Astrocyte of the cerebellum (primary cell): ENCODE measurements around the gene TFB2M.

Experiments
- DNase-seq: peaks from one replicate; pipeline ENCODE4 v3.0.0-alpha.2; 2011; ENCODE audit warnings: low read depth
- H3K4me3 ChIP-seq: 2 replicates; pipeline ENCODE4 v1.5.1; 2011; ENCODE audit warnings: mild to moderate bottlenecking, low read depth, low read length, moderate library complexity
- in situ Hi-C: cut with HindIII; loops from 2 replicates; pipeline ENCODE4 v1.10.0; 2017; ENCODE audit warnings: low sequenced_read_pairs
- TF ChIP-seq, protein P1 (sequence below): IDR thresholded peaks from 2 replicates; pipeline ENCODE4 v1.5.1; 2012; ENCODE audit warnings: low read length, low read depth, moderate library complexity, mild to moderate bottlenecking; ENCODE audit errors: missing control alignments

Gene TFB2M

DNA sequence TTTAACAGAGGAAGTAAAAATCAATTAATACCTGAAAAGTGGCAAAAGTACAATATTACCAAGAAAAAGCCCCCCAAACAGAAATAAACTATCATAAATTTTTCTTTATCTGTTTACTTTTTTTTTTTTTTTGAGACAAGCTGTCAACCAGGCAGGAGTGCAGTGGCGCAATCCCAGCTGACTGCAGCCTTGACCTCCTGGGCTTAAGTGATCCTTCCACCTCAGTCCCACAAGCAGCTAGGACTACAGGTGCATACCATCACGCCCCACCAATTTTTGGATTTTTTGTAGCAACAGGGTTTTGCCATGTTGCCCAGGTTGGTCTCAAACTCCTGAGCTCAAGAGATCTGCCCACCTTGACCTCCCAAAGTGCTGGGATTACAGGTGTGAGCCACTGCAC, 8.0 kb downstream of the TFB2M start:
- in situ Hi-C loops = no loop called here
- H3K4me3 ChIP-seq = no peak overlapping the region
- TF ChIP-seq, protein P1, sequence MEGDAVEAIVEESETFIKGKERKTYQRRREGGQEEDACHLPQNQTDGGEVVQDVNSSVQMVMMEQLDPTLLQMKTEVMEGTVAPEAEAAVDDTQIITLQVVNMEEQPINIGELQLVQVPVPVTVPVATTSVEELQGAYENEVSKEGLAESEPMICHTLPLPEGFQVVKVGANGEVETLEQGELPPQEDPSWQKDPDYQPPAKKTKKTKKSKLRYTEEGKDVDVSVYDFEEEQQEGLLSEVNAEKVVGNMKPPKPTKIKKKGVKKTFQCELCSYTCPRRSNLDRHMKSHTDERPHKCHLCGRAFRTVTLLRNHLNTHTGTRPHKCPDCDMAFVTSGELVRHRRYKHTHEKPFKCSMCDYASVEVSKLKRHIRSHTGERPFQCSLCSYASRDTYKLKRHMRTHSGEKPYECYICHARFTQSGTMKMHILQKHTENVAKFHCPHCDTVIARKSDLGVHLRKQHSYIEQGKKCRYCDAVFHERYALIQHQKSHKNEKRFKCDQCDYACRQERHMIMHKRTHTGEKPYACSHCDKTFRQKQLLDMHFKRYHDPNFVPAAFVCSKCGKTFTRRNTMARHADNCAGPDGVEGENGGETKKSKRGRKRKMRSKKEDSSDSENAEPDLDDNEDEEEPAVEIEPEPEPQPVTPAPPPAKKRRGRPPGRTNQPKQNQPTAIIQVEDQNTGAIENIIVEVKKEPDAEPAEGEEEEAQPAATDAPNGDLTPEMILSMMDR = no peak
- no peak for DNase-seq

DNA sequence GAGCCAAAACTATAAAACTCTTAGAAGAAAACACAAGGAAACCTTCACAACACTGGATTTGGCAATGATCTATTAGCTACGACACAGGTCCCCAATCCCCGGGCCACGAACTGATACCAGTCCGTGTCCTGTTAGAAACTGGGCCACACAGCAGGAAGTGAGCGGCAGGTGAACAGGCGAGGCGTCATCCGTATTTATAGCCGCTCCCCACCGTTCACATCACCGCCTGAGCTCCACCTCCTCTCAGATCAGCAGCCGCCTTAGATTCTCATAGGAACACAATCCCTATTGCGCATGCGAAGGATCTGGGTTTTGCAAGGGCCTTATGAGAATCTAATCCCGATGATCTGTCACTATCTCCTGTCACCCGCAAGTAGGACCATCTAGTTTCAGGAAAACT, 11.9 kb downstream of the TFB2M start:
- TF ChIP-seq, protein P1 = no peak

DNA sequence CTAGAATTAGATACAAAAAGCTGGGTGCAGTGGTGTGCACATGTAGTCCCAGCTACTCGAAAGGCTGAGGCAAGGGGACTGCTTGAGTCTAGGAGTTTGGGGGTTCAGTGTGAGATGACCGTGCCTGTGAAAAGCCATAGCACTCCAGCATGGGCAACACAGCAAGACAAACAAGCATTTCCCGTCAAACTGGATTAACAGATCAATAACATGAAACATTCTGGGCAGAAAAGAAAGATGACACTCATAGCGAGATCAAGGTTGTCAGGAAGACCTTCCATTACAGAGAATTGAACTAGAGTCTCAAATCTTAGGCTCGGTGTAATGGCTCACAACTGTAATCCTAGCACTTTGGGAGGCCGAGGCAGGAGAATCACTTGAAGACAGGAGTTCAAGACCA, 14.0 kb downstream of the TFB2M start:
- no peak overlapping the region for H3K4me3 ChIP-seq
- TF ChIP-seq, protein P1 = no peak
- in situ Hi-C loops = no loop called here
- DNase-seq = no peak

More for the DNA sequence above, 11.9 kb downstream of the TFB2M start:
- H3K4me3 ChIP-seq = no peak overlapping the region
- no peak for DNase-seq
- in situ Hi-C loops = no loop called here

DNA sequence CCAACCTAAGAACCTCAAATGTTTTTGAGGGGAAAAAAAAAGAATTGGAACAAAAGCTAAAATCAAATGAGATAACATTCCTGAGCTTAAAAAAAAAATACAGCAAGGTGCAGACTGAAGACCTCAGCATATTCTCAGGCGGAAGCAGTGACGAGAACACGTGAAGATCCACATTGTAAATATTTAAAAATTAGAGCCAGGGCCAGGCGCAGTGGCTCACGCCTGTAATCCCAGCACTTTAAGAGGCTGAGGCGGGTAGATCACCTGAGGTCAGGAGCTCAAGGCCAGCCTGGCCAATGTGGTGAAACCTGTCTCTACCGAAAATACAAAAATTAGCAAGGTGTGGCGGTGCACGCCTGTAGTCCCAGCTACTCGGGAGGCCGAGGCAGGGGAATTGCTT, 15.7 kb downstream of the TFB2M start:
- H3K4me3 ChIP-seq = no peak overlapping the region
- DNase-seq = no peak
- in situ Hi-C loops = no loop called here
- TF ChIP-seq, protein P1 = no peak

DNA sequence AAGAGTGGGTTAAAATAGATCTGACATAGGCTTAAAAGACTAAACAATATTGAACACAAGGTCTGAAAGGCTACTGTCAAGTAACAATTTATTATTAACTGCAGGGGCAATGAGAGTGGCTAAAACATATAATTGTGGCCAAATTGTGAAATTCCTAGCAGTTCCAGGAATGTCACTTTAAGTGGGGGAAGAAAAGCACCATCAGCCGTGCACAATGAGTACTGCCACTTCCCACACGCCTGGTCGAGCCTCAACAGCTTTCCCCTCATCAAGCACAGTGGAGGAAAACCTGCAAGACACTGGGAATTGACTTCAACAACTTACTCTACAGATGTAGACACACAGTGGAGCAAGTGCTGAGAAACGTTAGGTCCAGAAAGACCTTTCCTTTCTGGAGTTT, 16.4 kb downstream of the TFB2M start:
- DNase-seq = no peak
- TF ChIP-seq, protein P1 = no peak
- no peak overlapping the region for H3K4me3 ChIP-seq
- in situ Hi-C loops = no loop called here

DNA sequence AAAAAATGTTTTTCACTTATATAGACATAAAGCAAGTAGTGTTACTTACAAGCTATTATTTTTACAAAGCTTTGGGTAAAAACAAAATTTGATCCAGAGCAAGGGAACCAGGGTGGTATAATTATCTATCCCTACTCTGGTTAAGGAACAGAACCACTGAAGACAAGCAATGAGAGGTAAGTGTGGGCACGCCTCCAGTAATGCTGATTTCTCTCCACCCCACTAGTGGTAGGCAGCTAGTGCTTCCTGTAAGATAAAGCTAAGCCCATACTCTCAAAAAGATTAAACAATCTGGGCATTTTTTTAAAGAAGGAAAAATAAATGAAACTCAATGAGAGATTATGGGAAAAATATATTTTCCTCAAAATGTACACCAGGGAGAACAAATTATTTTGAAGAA, 22.1 kb downstream of the TFB2M start:
- TF ChIP-seq, protein P1 = no peak
- no peak overlapping the region for H3K4me3 ChIP-seq
- in situ Hi-C loops = no loop called here
- no peak for DNase-seq

DNA sequence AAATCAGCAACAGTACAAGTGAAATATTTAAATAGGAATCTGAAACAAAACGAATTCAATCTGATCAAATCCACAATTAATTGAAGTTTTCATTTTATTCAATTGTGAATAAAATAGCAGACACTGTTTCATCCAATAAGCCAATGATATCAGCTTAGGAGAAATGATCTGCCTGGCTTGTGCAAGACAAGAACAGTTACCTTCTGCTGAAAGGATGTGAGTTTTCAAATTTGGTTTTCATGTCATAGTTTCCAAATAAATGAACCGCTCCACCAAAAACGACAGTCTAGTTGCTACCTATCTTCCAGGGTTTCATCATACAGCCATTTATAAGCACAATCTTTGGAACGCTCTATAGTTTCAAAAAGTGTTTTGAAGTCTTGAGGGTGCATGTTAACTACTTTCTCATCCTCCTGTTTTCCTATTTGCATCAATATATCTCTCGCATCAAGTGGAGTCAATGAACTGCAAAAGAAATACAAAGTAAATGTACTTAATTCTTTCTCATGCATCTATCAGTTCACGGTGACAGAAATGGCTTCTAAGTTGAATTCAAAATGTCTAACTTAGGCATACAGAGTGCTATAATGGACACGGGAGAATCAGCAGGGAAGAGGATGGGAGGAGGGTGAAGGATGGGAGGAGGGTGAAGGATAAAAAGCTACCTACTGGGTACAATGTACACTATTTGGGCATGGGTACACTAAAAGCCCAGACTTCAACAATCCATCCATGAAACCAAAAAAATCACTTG, 25.1 kb downstream of the TFB2M start:
- TF ChIP-seq, protein P1 = no peak
- no peak overlapping the region for H3K4me3 ChIP-seq
- no peak for DNase-seq
- in situ Hi-C loops = no loop called here
